GM21825 (cell line): ENCODE data around the gene ITGA8.

Source experiments
- ATAC-seq: cut with Tn5 transposase; IDR thresholded peaks from one replicate; pipeline ENCODE4 v1.9.1; 2021; ENCODE audit warnings: mild to moderate bottlenecking, moderate library complexity; ENCODE audit not compliant: unreplicated experiment

The ITGA8 gene

GRCh38 chr10:15472431-15473395 lies 247.0 kb downstream of the ITGA8 start:
- ATAC-seq = no peak

- ATAC-seq = no peak
These were observed 247.7 kb downstream of the ITGA8 start for GRCh38 chr10:15472008-15472407.

- ATAC-seq = no peak
These were observed 250.6 kb downstream of the ITGA8 start for GRCh38 chr10:15469111-15469510.

- no peak for ATAC-seq
These were observed 255.3 kb downstream of the ITGA8 start for GRCh38 chr10:15464381-15464780.
